DOHH2 (cell line): ENCODE measurements around the gene MTCL1.

ENCODE experiments used
- H3F3A ChIP-seq: fragments of 200-600 bp; sonication (generic), shearing (Covaris generic); 2 replicates; pipeline ENCODE4 v1.6.0; 2016; ENCODE audit warnings: antibody characterized with exemption, mild to moderate bottlenecking; ENCODE audit not compliant: control insufficient read depth, insufficient read depth
- H3K27ac ChIP-seq: fragments of 200-600 bp; sonication (generic); 2 replicates; pipeline ENCODE4 v1.5.1; 2014; ENCODE audit warnings: low read depth, mild to moderate bottlenecking, low read length, moderate library complexity
- H3K27me3 ChIP-seq: fragments of 200-600 bp; sonication (generic); 2 replicates; pipeline ENCODE4 v1.6.1; 2014; ENCODE audit warnings: mild to moderate bottlenecking, low read length, mixed read lengths; ENCODE audit not compliant: control insufficient read depth
- H3K36me3 ChIP-seq: fragments of 200-600 bp; sonication (generic); 2 replicates; pipeline ENCODE4 v1.6.1; 2014; ENCODE audit warnings: mild to moderate bottlenecking, low read length, moderate library complexity, mixed read lengths; ENCODE audit not compliant: control insufficient read depth
- H3K4me1 ChIP-seq: fragments of 200-600 bp; sonication (generic); 2 replicates; pipeline ENCODE4 v1.6.1; 2014; ENCODE audit warnings: mild to moderate bottlenecking, low read length, mixed read lengths; ENCODE audit not compliant: control insufficient read depth
- H3K4me2 ChIP-seq: fragments of 200-600 bp; sonication (generic); 2 replicates; pipeline ENCODE4 v1.6.0; 2014; ENCODE audit warnings: mild to moderate bottlenecking, low read length, moderate library complexity
- H3K4me3 ChIP-seq: fragments of 200-600 bp; sonication (generic); 2 replicates; pipeline ENCODE4 v1.5.1; 2014; ENCODE audit warnings: mild to moderate bottlenecking, low read length, mixed read lengths
- H3K79me2 ChIP-seq: fragments of 200-600 bp; sonication (generic); 2 replicates; pipeline ENCODE4 v1.6.1; 2014; ENCODE audit warnings: mild to moderate bottlenecking, low read length, mixed read lengths; ENCODE audit not compliant: control insufficient read depth
- H3K9me2 ChIP-seq: fragments of 200-600 bp; sonication (generic); replicated peaks from 2 replicates; pipeline ENCODE4 v1.6.1; 2014; ENCODE audit warnings: mild to moderate bottlenecking, low read length, mixed read lengths; ENCODE audit not compliant: control insufficient read depth
- H3K9me3 ChIP-seq: fragments of 200-600 bp; sonication (generic); 2 replicates; pipeline ENCODE4 v1.6.1; 2014; ENCODE audit warnings: antibody characterized with exemption, low read length, mixed read lengths; ENCODE audit not compliant: control insufficient read depth, insufficient read depth
- H4K20me1 ChIP-seq: fragments of 200-600 bp; sonication (generic); 2 replicates; pipeline ENCODE4 v1.6.0; 2014; ENCODE audit warnings: low read depth, mild to moderate bottlenecking, antibody characterized with exemption, low read length, moderate library complexity; ENCODE audit not compliant: control insufficient read depth, insufficient read depth
- CTCF ChIP-seq: fragments of 200-600 bp; sonication (generic); IDR thresholded peaks from one replicate; pipeline ENCODE4 v1.5.1; 2014; ENCODE audit warnings: antibody characterized with exemption, mild to moderate bottlenecking, low read depth, low read length; ENCODE audit not compliant: poor library complexity, severe bottlenecking
- EZH2phosphoT487 ChIP-seq: fragments of 200-600 bp; sonication (generic); IDR thresholded peaks from 2 replicates; pipeline ENCODE4 v1.6.1; 2017; ENCODE audit warnings: borderline replicate concordance, mild to moderate bottlenecking, antibody characterized with exemption, low read length, moderate library complexity, mixed read lengths

Gene MTCL1

GRCh38 chr18:8711736-8712135, 6.4 kb downstream of the MTCL1 start:
- Histone ChIP-seq H3K9me2 (no peaks in the 10 kb centered on the region), H3K79me2 (peaks cover 20% of the 10 kb centered on the region), H4K20me1 (no peaks in the 10 kb centered on the region), H3K27ac (no peak overlapping the region), H3K9me3 (no peaks in the 10 kb centered on the region), H3K4me1 (peaks cover 10% of the 10 kb centered on the region), H3K4me3 (no peak overlapping the region), H3F3A (peaks cover 3% of the 10 kb centered on the region; the same call in 1 of the 2 replicates), H3K36me3 (no peaks in the 10 kb centered on the region), H3K4me2 (no peak overlapping the region), H3K27me3 (no peaks in the 10 kb centered on the region)
- TF ChIP-seq EZH2phosphoT487 (no peak), CTCF (no peak)

GRCh38 chr18:8713691-8714090, 8.3 kb downstream of the MTCL1 start:
- Histone ChIP-seq H3K27ac (no peak overlapping the region), H3K4me2 (no peak overlapping the region), H3K9me3 (no peaks in the 10 kb centered on the region), H3F3A (no peaks in the 10 kb centered on the region), H3K4me3 (no peak overlapping the region), H3K4me1 (peaks cover 8% of the 10 kb centered on the region), H3K79me2 (peaks cover 15% of the 10 kb centered on the region), H4K20me1 (no peaks in the 10 kb centered on the region), H3K9me2 (no peaks in the 10 kb centered on the region), H3K36me3 (no peaks in the 10 kb centered on the region), H3K27me3 (no peaks in the 10 kb centered on the region)
- TF ChIP-seq CTCF (no peak), EZH2phosphoT487 (no peak)

GRCh38 chr18:8715599-8715998, 10.2 kb downstream of the MTCL1 start:
- no peaks in the 10 kb centered on the region for H3K9me2 ChIP-seq
- no peak for TF ChIP-seq EZH2phosphoT487
- no peak for TF ChIP-seq CTCF
- H3K9me3 ChIP-seq = no peaks in the 10 kb centered on the region
- no peak overlapping the region for H3K27ac ChIP-seq
- peaks cover 2% of the 10 kb centered on the region; the same call in 1 of the 2 replicates for H3F3A ChIP-seq
- H3K4me1 ChIP-seq = peaks cover 15% of the 10 kb centered on the region
- peaks cover 15% of the 10 kb centered on the region for H3K79me2 ChIP-seq
- no peak overlapping the region for H3K4me2 ChIP-seq
- no peak overlapping the region for H3K4me3 ChIP-seq
- H3K27me3 ChIP-seq = no peaks in the 10 kb centered on the region
- H4K20me1 ChIP-seq = no peaks in the 10 kb centered on the region
- no peaks in the 10 kb centered on the region for H3K36me3 ChIP-seq
